Measurements from ENCODE around the gene SLC7A14.

The SLC7A14 gene

DNA sequence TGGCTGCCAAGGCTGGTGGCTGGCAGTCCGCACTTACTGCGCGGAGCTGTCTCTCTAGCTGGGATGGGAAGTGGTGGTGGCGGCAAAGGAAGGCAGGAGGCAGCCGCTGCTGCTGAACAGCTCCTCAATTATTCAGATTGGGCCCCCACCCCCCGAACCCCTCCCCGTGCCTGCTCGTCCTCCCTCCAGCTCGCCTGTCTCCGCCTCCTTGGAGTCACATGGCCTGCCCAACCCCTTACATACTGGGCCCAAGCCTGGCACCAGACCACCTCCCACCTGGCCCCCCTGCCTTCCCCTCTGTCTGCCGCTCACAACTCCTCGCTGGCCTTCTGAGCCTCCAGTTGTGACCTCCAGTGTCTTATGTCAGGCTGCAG, at the start of gene SLC7A14:
Gene SLC7A14, minus strand, starts transcription at position 139 of the 374 bp plus-strand sequence. CDS start 59,139 bp downstream, outside the sequence.
- TF ChIP-seq ZNF70 (CRISPR knock-in tag; IDR thresholded peaks at IDR 0.05), result no peak
- no peak for TF ChIP-seq TOX (CRISPR knock-in tag; IDR thresholded peaks at IDR 0.05; ENCODE audit: borderline replicate concordance)
- no peak for TF ChIP-seq PPARA (CRISPR knock-in tag; IDR thresholded peaks at IDR 0.05; ENCODE audit: borderline replicate concordance)
- no peak for TF ChIP-seq ZFP30 (CRISPR knock-in tag; IDR thresholded peaks at IDR 0.05)
- no peak for TF ChIP-seq ZFP3 (CRISPR knock-in tag; IDR thresholded peaks at IDR 0.05)
- TF ChIP-seq ZC3H10 (CRISPR knock-in tag; IDR thresholded peaks at IDR 0.05), result no peak
- TF ChIP-seq GLIS3 (CRISPR knock-in tag; IDR thresholded peaks at IDR 0.05), result no peak
- TF ChIP-seq SNAI2 (CRISPR knock-in tag; IDR thresholded peaks at IDR 0.05), result no peak
- no peak for TF ChIP-seq BACH2 (CRISPR knock-in tag; IDR thresholded peaks at IDR 0.05; ENCODE audit: borderline replicate concordance)
- TF ChIP-seq CSDC2 (CRISPR knock-in tag; IDR thresholded peaks at IDR 0.05), result no peak
- TF ChIP-seq POU6F1 (CRISPR knock-in tag; IDR thresholded peaks at IDR 0.05; ENCODE audit: borderline replicate concordance, low read depth), result no peak
- TF ChIP-seq CSRNP3 (CRISPR knock-in tag; IDR thresholded peaks at IDR 0.05), result no peak
- TF ChIP-seq, protein P1, sequence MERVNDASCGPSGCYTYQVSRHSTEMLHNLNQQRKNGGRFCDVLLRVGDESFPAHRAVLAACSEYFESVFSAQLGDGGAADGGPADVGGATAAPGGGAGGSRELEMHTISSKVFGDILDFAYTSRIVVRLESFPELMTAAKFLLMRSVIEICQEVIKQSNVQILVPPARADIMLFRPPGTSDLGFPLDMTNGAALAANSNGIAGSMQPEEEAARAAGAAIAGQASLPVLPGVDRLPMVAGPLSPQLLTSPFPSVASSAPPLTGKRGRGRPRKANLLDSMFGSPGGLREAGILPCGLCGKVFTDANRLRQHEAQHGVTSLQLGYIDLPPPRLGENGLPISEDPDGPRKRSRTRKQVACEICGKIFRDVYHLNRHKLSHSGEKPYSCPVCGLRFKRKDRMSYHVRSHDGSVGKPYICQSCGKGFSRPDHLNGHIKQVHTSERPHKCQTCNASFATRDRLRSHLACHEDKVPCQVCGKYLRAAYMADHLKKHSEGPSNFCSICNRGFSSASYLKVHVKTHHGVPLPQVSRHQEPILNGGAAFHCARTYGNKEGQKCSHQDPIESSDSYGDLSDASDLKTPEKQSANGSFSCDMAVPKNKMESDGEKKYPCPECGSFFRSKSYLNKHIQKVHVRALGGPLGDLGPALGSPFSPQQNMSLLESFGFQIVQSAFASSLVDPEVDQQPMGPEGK (CRISPR knock-in tag; IDR thresholded peaks at IDR 0.05; ENCODE audit: borderline replicate concordance), result no peak
- TF ChIP-seq ISL1 (CRISPR knock-in tag; IDR thresholded peaks at IDR 0.05), result no peak
- TF ChIP-seq, protein P2, sequence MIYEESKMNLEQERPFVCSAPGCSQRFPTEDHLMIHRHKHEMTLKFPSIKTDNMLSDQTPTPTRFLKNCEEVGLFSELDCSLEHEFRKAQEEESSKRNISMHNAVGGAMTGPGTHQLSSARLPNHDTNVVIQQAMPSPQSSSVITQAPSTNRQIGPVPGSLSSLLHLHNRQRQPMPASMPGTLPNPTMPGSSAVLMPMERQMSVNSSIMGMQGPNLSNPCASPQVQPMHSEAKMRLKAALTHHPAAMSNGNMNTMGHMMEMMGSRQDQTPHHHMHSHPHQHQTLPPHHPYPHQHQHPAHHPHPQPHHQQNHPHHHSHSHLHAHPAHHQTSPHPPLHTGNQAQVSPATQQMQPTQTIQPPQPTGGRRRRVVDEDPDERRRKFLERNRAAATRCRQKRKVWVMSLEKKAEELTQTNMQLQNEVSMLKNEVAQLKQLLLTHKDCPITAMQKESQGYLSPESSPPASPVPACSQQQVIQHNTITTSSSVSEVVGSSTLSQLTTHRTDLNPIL (CRISPR knock-in tag; IDR thresholded peaks at IDR 0.05; ENCODE audit: low read depth), result no peak
- TF ChIP-seq OSR1 (CRISPR knock-in tag; IDR thresholded peaks at IDR 0.05), result no peak
- TF ChIP-seq RARB (CRISPR knock-in tag; IDR thresholded peaks at IDR 0.05), result no peak
- no peak for TF ChIP-seq TCF4 (CRISPR knock-in tag; IDR thresholded peaks at IDR 0.05; ENCODE audit: borderline replicate concordance)
- peak; percentile 80 for ATAC-seq

- TF ChIP-seq PPARA (CRISPR knock-in tag; IDR thresholded peaks at IDR 0.05; ENCODE audit: borderline replicate concordance) (no peak), TSHZ2 (CRISPR knock-in tag; IDR thresholded peaks at IDR 0.05) (no peak), POU6F1 (CRISPR knock-in tag; IDR thresholded peaks at IDR 0.05; ENCODE audit: borderline replicate concordance, low read depth) (no peak), ISL1 (CRISPR knock-in tag; IDR thresholded peaks at IDR 0.05) (no peak), CSRNP3 (CRISPR knock-in tag; IDR thresholded peaks at IDR 0.05) (no peak), ZC3H10 (CRISPR knock-in tag; IDR thresholded peaks at IDR 0.05) (no peak), RARB (CRISPR knock-in tag; IDR thresholded peaks at IDR 0.05) (no peak), GLIS3 (CRISPR knock-in tag; IDR thresholded peaks at IDR 0.05) (no peak), BACH2 (CRISPR knock-in tag; IDR thresholded peaks at IDR 0.05; ENCODE audit: borderline replicate concordance) (no peak), TCF4 (CRISPR knock-in tag; IDR thresholded peaks at IDR 0.05; ENCODE audit: borderline replicate concordance) (no peak), SNAI2 (CRISPR knock-in tag; IDR thresholded peaks at IDR 0.05) (no peak), ESRRG (CRISPR knock-in tag; IDR thresholded peaks at IDR 0.05) (no peak), TOX (CRISPR knock-in tag; IDR thresholded peaks at IDR 0.05; ENCODE audit: borderline replicate concordance) (no peak), ZNF8 (CRISPR knock-in tag; IDR thresholded peaks at IDR 0.05) (no peak)
- TF ChIP-seq, protein P2 (CRISPR knock-in tag; IDR thresholded peaks at IDR 0.05; ENCODE audit: low read depth), result no peak
- no peak for ATAC-seq
These were observed 49.5 kb upstream of the SLC7A14 start for GRCh38 chr3:170635385-170635735.

Data from SK-N-SH treated with all-trans-retinoic acid at 6 μM for 48 hours (cell line).